NT2/D1 (cell line): ENCODE measurements around the gene SEL1L2.

Experiments
- DNase-seq: peaks from one replicate; pipeline ENCODE4 v3.0.0-alpha.2; 2011; ENCODE audit warnings: low read depth, low spot score
- H3K27me3 ChIP-seq: 2 replicates; pipeline ENCODE4 v1.6.0; 2011; ENCODE audit warnings: mild to moderate bottlenecking; ENCODE audit not compliant: insufficient read length, insufficient read depth
- H3K36me3 ChIP-seq: 2 replicates; pipeline ENCODE4 v1.6.1; 2011; ENCODE audit warnings: mild to moderate bottlenecking, low read length, mixed read lengths; ENCODE audit not compliant: insufficient read depth, insufficient read length
- H3K4me1 ChIP-seq: 2 replicates; pipeline ENCODE4 v1.5.1; 2011; ENCODE audit not compliant: insufficient read depth, insufficient read length
- H3K4me3 ChIP-seq: 2 replicates; pipeline ENCODE4 v1.5.1; 2011; ENCODE audit warnings: low read depth; ENCODE audit not compliant: insufficient read length
- H3K9ac ChIP-seq: 2 replicates; pipeline ENCODE4 v1.6.0; 2011; ENCODE audit warnings: low read depth; ENCODE audit not compliant: insufficient read length
- H3K9me3 ChIP-seq: 2 replicates; pipeline ENCODE4 v1.5.1; 2011; ENCODE audit warnings: mild to moderate bottlenecking, low read length; ENCODE audit not compliant: insufficient read depth
- SUZ12 ChIP-seq: IDR thresholded peaks from 2 replicates; pipeline ENCODE4 v1.6.1; 2011; ENCODE audit not compliant: insufficient read length, insufficient read depth; ENCODE audit errors: extremely low read depth
- YY1 ChIP-seq: IDR thresholded peaks from 2 replicates; pipeline ENCODE4 v1.6.1; 2011; ENCODE audit not compliant: insufficient read length, insufficient read depth
- ZNF274 ChIP-seq: IDR thresholded peaks from 2 replicates; pipeline ENCODE4 v1.6.1; 2011; ENCODE audit warnings: mild to moderate bottlenecking, low read depth, low read length

SEL1L2 gene

GRCh38 chr20:13878566-13878965, 111.8 kb downstream of the SEL1L2 start:
- H3K9me3 ChIP-seq: no peaks in the 10 kb centered on the region
- no peak overlapping the region for H3K4me3 ChIP-seq
- H3K9ac ChIP-seq: no peak overlapping the region
- no peak for DNase-seq
- H3K27me3 ChIP-seq: no peaks in the 10 kb centered on the region
- H3K4me1 ChIP-seq: no peaks in the 10 kb centered on the region
- no peak for TF ChIP-seq ZNF274
- TF ChIP-seq SUZ12: no peak
- no peak for TF ChIP-seq YY1
- no peaks in the 10 kb centered on the region for H3K36me3 ChIP-seq

GRCh38 chr20:13877793-13878192, 112.6 kb downstream of the SEL1L2 start:
- Histone ChIP-seq H3K4me1 (peaks cover under 1% of the 10 kb centered on the region), H3K27me3 (no peaks in the 10 kb centered on the region), H3K9ac (no peak overlapping the region), H3K4me3 (no peak overlapping the region), H3K9me3 (no peaks in the 10 kb centered on the region), H3K36me3 (no peaks in the 10 kb centered on the region)
- TF ChIP-seq ZNF274 (no peak), SUZ12 (no peak), YY1 (no peak)
- no peak for DNase-seq

GRCh38 chr20:13875265-13875811, 115.1 kb downstream of the SEL1L2 start:
- DNase-seq: no peak
- Histone ChIP-seq H3K36me3 (no peaks in the 10 kb centered on the region), H3K4me1 (peaks cover 2% of the 10 kb centered on the region), H3K9me3 (no peaks in the 10 kb centered on the region), H3K27me3 (no peaks in the 10 kb centered on the region), H3K4me3 (no peak overlapping the region), H3K9ac (no peak overlapping the region)
- TF ChIP-seq ZNF274: no peak
- TF ChIP-seq SUZ12: no peak
- TF ChIP-seq YY1: no peak

GRCh38 chr20:13874394-13875157, 115.8 kb downstream of the SEL1L2 start:
- H3K36me3 ChIP-seq: no peaks in the 10 kb centered on the region
- no peaks in the 10 kb centered on the region for H3K27me3 ChIP-seq
- peak; percentile 47 for DNase-seq
- no peak overlapping the region for H3K9ac ChIP-seq
- H3K4me1 ChIP-seq: peaks cover 2% of the 10 kb centered on the region
- TF ChIP-seq ZNF274: no peak
- TF ChIP-seq SUZ12: no peak
- TF ChIP-seq YY1: no peak
- no peak overlapping the region for H3K4me3 ChIP-seq
- no peaks in the 10 kb centered on the region for H3K9me3 ChIP-seq

- H3K4me3 ChIP-seq: no peak overlapping the region
- H3K27me3 ChIP-seq: no peaks in the 10 kb centered on the region
Measured at GRCh38 chr20:13873831-13874230, 116.6 kb downstream of the SEL1L2 start.

GRCh38 chr20:13870170-13870748, 120.2 kb downstream of the SEL1L2 start:
- no peak for DNase-seq
- TF ChIP-seq YY1 (no peak), SUZ12 (no peak), ZNF274 (no peak)
- Histone ChIP-seq H3K9me3 (no peaks in the 10 kb centered on the region), H3K36me3 (no peaks in the 10 kb centered on the region), H3K4me1 (peaks cover 2% of the 10 kb centered on the region), H3K4me3 (no peak overlapping the region), H3K9ac (no peak overlapping the region), H3K27me3 (no peaks in the 10 kb centered on the region)

More at GRCh38 chr20:13873831-13874230, 116.6 kb downstream of the SEL1L2 start:
- Histone ChIP-seq H3K36me3 (no peaks in the 10 kb centered on the region), H3K9ac (peak overlapping the region; percentile 5), H3K4me1 (peaks cover 2% of the 10 kb centered on the region), H3K9me3 (no peaks in the 10 kb centered on the region)
- DNase-seq: no peak
- TF ChIP-seq YY1: no peak
- no peak for TF ChIP-seq SUZ12
- no peak for TF ChIP-seq ZNF274

GRCh38 chr20:13868331-13868730, 122.1 kb downstream of the SEL1L2 start:
- no peaks in the 10 kb centered on the region for H3K27me3 ChIP-seq
- DNase-seq: no peak
- H3K9me3 ChIP-seq: no peaks in the 10 kb centered on the region
- TF ChIP-seq ZNF274 (no peak), SUZ12 (no peak), YY1 (no peak)
- H3K4me3 ChIP-seq: no peak overlapping the region
- H3K36me3 ChIP-seq: no peaks in the 10 kb centered on the region
- H3K9ac ChIP-seq: no peak overlapping the region
- peaks cover 2% of the 10 kb centered on the region for H3K4me1 ChIP-seq
